Stimulated activated CD8-positive, alpha-beta memory T cell treated with anti-CD3 and anti-CD28 coated beads, Interleukin-7, amount 100 ng/mL, for 4 hours (primary cell): ENCODE measurements around the gene RHOB.

Source experiments
- DNase-seq, 2 donors: peaks; one replicate each; pipeline ENCODE4 v3.0.0-alpha.2; 2020; ENCODE audit warnings: low read depth in 2 of 2

RHOB gene

DNA sequence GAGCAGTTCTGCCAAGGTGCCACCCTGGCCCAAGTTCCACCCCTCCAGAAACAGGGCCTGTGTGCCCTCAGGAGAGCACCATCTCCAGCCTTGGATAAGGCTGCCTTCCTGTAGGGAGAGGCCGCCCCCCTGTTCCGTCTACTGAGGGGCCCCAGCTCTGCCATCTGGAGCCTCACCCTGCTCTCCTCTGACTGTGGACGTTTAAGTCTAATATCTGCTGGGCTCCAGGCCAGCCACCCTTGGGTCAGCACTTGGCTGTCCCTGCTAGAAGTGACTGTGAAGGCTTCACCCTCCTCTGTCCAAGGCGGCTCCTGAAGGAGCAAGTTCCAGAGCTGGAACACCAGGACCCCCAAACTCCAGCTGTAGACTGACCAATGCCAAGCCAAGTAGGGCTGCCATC, 26.3 kb downstream of the RHOB start:
- no peak for DNase-seq

DNA sequence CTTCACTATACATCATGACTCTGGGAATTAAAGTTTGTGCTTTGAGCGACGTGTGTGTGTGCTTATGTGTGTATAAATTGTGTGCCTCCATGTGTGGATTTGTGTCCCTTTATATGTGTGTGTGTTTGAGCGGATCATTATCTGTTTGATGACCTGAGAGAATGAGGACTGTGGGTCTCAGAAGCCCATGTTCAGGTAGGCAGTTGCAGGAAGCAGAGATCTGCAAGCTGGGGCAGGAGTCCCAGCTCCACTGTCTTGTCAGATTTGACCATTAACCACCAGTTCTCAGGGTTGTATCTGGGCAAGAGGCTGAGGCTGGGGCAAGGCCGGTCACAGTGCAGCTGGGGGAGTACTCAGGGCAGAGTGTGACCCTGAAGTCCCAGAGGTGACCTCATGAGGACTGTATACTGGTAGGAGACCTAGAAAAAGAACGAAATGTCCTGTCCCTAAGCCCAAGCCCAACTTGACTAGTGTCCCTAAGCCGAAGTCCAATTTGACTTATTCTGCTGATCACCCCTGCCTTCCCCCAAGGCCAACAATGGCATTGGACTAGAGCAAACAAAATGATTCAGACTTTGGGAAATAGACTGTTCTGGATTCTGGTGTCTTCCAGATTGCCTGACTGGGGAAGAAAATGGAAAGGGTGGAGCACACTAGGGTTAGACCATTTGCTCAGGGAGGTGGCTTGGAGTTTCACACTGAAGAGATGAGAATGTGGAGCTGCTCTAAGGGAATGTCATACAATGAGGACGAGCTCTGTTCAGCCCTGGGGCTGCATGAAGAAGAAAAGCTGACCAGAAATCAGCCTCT, 28.1 kb downstream of the RHOB start:
- DNase-seq: no peak

DNA sequence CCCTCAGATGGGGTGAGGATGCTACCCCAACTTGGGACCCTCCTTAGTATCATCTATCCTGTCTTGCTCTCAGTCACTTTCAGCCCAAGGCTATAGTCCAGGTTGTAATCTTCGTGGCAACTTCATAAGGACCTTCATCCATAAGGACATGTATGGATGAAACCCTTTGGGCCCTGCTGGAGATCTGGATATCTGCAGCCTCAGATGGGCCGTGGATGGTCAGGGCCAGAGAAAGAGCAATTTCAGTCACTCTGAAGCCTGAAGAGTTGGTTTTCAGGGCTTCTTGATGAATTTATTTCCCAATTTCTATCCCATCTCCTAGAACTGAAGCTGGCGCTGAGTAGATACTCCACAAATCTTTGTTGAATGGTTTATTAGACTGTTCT, 28.7 kb downstream of the RHOB start:
- no peak for DNase-seq

DNA sequence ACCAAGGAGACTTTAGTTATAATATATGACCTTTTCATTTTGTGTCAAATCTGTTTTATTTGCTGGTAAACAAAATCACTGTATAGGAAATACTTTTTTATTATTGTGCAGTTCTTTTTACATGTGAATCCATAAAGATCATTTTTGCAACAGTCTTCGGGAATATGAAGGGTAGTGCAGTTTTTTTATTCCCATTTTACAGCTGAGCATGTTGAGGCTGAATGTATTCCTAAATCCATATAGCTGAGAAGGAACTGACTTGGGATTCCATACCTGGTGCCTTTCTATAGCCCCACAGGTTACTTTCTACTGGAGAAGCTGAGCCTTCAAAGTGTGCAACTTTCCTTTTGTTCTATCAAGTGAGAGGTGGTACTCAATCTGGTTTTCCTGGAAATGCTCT, 29.6 kb downstream of the RHOB start:
- no peak for DNase-seq

DNA sequence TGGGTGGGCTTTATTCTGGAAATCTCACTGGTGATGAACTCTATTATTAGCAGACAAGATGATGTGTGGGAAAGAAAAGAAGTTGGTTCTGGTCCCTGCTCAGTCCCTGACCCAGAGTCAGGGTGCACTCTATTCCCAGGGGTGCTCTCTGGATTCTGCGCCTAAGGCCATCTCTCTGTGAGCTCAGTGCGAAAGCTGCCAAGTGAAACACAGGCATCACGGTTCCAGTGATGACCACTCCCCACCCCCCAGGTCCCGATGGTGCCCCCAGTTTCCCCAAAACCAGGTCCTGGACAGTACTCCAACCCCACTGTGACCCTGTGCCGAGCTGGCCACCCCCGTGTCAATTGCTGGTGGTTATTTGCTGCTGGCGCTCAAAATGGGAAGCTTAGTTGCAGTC, 30.1 kb downstream of the RHOB start:
- no peak for DNase-seq

DNA sequence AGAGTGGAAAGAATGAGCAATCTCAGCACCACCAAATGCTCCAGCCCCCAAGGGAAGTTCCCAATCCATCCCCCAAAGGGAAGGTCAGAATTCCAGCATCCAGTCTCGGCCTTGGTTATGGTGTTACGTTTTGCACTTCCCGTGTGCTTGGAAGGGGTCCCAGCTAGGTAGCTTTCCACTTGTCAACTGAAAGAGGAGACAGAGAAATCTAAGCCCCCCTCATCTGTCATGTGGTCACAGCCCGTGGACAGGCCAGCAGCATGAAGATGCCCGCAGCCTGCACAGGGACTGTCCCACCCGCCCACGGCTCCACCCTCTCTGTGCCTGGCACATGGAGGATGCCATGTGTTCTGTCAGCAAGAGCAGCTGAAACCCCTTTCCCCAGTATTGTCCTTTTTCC, 32.1 kb downstream of the RHOB start:
- DNase-seq: no peak

DNA sequence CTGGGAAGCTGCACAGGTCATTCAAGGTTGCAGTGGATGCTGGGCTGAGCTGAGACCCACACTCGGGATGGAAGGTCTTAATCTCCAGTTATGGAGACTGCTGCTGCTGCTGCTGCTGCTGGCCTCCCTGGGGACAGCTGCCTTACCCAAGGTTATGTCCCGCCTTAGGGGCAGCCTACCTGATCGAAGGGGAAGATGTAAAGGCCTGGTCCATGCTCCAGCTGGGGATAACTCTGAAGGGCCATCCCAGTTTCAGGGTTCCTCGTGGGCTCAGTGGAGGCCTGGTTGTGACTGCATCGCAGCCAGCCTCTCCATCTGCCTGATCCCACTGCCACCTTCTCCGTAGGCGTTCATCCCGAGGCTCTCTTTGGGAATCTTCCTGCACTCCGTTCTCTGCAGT, 33.0 kb downstream of the RHOB start:
- no peak for DNase-seq

DNA sequence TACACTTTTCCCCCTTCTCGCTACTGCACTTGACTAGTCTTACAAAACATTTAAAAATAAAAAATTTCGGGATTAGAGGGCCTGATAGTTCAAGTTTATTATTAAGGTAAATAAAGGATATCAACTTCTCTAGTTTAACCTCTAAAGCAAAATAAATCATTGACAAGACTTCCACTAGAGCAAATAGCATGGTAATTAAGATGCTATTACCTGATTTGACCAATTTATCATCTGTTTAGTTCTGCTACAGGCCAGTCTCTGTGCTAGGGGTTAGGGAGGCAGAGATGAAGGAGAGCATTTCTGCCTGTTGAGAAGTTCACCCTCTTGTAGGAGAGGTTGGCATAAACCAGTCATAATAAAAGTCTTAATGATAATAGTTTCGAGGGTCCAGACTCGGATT, 34.0 kb downstream of the RHOB start:
- DNase-seq: no peak

DNA sequence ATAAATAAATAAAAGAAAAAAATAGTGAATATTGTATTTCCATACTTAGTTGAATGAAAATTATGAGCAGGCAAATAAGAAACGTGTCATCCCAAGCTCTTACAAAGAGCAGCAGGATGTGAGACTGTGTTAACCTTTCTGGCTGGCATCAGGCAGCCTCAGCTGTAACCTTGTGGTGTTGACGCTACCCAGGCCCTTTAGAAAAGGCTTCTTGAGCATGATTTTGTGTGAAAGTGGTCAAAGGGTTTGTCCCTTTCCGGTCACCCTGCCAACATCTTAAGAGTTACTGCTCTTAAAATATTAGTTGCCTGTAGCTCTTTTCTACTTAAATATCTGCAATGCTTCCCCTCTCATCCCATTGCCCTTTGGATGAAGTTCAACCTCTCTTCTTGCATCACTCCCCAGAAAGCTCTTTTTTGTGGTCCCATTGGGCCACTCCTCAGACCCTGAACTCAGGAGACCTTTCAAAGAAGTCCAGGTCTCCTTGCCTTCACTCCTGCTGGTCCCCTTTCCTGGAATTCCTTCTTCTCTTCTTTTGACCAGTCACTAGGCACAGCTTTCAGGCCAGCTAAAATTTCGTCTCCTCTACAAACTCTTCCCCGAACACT, 35.0 kb downstream of the RHOB start:
- no peak for DNase-seq

DNA sequence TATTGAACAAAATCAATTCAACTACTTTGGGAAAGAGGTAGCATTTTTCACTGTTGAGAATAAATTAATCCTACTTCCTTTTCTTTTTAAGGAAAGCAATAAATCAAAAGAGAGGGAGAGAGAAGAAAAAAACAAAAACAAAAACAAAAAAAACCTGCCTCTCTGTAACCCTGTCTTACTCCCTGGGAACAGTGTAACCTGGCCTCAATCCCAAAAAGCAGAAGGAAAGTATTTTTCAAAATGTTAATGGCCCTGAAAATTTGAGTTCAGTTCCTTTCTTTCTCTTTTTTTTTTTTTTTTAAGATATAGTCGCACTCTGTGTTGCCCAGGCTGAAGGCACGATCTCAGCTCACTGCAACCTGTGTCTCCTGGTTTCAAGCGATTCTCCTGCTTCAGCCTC, 35.9 kb downstream of the RHOB start:
- no peak for DNase-seq

DNA sequence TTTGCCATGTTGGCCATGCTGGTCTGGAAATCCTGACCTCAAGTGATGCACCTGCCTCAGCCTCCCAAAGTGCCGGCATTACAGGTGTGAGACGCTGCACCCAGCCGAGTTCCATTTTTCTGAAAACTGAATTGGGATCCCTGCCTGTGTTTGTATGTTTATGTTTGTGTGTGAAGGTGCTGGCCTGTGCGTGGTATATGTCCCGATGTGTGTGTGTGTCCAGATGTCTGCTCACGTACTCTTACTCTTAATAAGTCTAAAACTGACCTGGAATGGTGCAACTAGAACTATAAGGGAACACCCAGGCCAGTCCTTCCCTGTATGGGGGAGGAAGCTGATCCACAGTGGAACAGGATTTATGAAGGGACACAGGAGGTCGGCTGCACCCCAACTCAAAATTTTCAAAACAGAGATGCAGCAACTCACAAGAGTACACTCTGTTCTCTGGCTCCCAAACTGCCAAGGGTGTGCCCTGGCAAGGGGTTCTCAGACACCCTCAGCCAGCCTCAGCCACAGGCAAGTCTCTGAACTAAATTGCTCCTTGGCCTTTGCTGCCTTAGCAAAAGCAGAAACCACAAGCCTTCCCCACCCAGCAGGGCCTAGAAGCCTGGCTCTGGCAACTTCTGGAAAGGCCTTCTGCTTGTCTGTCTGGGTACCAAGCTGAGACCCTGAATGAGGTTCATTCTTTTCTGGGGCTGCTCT, 36.5 kb downstream of the RHOB start:
- DNase-seq: no peak

DNA sequence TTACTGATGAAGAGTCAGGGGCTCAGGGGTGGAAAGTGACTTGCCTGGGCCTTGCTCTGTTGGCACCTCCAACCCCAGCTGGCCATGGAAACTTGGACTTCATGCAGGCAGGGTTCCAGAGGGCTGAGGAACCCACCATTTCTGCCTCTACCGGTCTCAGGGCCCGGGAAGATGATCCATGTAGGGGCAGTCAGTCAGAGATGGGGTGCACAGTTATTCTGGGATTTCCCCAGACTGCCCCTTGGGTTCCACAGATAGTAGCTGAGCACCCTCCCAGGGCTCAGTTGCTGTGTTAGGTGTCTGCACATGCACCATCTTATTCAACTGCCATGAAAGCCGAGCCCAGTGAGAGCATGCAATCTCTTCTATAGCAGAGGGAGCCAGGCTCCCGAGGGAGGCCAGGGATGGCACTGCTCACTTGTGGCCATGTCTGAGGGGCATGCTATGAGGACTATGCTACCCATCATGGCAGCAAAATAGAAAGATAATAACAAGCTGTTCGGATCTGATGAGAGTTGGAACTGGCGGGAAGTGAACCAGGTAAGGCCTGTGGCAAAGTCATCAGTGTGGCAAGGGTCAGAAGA, 37.3 kb downstream of the RHOB start:
- DNase-seq: no peak

DNA sequence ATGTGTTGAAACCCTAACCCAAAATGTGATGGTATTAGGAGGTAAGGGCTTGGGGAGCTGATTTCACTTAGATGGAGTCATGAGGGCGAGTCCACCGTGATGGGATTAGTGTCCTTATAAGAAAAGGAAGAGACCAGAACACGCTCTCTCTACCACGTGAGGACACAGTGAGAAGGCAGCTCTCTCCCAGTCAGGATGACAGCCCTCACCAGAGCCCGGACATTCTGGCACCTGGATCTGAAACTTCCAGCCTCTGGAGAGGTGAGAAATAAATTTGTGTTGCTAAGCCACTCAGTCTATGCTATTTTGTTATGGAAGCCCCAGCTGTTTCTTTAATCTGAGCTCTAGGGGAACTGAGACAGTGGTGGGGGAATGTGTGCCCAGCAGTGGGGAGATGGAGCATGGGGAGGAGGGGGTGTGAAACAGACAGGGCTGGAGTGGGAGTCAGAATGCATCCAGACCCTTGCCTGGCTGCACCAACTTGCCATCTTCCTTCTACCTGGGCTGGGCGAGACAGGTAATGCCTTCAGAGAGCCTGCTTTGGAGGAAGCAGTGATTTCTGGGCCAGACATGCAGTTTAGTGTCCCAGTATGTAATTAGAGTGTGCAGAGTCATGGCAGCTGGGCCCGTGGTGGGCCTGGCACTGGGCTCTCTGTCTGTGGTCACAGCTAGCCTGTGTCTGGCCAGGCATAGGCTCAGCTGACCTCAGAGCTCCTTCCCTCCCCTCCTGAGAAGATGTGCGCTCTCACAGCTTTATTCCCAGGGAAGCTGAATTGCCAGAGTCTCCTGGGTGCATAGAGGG, 38.1 kb downstream of the RHOB start:
- DNase-seq: no peak

DNA sequence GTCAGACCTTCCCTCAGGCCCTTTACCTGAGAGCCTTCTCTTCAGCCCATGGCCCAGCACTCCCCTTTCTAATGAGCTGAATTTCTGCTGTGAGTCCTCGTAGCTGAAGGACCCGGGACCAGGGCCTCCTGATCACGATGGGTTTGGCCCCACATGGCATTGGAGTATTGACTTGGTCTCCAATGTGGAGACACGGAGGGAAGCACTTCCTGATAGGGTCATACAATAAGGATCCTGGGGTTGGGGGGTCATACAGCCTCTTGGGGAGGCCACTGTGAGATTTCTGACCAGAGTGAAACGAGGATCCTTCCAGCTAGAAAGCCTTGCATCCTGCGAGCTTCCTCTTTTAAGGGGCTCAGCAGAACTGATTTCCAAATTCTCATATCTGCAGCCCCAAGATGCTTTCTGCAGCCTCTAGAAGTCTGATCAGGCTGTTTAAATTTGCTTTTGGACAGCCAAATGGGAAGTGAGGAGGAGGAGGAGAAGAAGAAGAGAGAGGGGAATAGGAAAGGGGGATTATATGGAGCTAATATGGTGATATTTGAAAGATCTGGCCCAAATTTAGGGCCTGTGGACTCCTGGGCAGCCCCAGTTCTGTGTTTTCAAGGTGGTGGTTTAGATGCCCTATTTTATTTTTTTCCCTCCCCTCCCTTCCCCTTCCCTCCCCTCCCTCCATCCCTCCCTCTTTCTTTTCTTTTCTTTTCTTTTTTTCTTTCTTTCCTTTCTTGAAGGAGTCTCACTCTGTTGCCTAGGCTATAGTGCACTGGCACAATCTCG, 38.9 kb downstream of the RHOB start:
- no peak for DNase-seq

DNA sequence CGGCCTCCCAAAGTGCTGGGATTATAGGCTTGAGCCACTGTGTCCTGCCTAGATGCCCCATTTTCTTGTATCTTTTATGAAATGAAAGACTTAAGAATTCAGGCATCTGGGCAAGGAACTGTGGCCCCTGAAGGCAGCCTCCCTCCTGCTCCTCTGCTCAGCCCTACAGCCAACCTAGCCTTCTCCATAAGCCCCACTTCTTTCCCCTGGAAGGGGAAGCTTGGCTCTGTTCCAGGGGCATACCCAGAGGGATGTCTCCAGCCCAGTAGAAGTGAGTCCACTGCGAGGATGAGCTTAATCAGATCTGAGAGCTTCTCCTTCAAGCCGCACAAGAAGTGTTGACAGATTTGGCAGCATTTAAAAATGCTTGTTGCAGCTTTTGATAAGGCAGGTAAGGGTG, 39.7 kb downstream of the RHOB start:
- DNase-seq: no peak

DNA sequence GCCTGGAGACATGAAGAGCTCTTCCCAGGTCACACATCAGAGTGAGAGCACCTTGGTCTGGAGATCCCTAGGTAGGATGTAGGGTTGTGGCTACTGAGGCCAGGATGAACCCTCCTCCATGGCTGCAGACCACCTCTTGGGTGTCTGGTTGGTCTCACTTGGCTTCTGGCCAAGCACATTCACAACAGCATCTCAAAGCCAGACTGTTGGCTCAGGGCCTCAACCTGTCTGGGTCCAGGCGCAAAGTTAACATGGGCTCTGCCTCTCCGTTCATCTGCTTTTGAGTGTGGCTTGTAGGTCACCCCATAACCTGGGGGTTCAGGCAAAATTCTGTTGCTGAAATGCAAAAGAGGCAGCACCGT, 40.1 kb downstream of the RHOB start:
- no peak for DNase-seq

DNA sequence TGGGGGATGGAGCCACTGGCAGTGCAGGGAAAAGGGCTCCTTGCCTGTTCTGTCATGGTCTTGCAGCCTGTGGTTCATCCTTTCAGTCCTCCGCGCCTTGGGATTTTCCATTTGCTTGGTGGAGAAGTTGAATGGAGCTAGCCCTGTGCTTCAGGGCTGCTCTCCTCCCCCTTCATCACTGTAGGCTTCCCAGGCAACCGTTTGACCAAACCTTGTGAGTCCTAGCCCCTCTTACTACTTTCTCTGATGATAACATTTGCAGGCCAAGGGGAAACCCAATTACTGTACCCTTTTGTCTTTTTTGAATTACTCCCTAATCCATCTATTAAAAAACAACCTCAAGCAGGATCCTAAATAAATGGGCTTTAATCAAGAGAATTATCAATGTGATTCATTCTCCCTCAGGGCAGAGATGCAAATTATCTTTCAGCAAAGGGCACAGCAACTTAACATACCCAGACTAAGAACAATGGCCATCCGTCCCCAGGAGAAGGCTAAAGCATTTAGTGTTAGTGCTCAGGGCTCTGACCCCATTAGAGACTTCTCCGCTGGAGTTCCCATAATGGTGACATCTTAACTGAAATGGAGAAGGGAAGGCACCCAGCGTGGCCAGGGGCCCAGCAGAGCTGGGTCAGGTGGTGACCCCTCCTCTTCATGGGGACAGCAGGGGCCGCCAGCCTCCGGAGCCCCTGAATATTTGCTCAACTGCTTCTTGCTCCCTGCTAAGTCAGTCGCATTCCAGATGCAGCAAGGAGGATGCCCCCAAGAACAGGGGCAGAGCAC, 40.7 kb downstream of the RHOB start:
- DNase-seq: no peak

DNA sequence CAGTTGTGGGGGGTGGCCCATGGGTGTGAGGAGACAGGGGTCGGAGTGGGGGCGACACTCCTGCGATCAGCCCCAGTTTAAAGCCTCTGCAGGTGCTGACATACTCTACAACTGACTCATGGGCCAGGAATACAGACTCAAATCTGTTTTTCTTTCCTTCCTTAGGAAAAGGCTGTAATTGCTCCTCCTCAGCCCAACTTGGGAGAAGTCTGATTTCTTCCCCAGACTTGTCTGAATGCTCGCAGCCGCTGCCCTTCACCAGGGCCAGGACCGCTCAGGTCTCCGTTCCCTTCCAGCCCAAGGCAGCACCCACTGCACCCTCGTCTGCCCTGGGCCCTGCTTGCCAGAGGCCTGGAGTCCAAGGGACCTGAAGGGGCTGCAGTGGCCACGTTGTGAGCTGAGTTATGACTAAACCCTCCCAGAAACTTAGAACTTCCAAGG, 41.3 kb downstream of the RHOB start:
- DNase-seq: no peak

DNA sequence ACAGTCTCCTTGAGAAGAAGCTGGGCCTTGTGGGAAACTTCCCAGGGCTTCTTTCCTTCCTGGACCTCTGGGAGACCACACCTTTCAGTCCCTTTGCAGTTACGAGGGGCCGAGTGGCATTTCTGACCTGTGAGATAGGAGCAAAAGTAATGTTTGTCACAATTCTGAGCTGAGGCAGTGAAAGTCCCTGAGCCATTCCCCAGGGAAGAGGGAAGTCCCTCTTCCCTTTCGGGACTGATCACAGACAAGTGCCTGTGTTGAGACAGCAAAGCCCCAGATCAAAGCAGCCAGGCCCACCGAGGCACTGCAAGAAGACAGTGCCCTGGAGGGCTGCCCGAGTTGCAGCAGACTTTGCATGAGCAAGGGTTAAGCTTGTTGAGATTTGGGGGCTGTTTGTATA, 41.9 kb downstream of the RHOB start:
- no peak for DNase-seq
